ENCODE results near the gene TNFAIP1.

DNA sequence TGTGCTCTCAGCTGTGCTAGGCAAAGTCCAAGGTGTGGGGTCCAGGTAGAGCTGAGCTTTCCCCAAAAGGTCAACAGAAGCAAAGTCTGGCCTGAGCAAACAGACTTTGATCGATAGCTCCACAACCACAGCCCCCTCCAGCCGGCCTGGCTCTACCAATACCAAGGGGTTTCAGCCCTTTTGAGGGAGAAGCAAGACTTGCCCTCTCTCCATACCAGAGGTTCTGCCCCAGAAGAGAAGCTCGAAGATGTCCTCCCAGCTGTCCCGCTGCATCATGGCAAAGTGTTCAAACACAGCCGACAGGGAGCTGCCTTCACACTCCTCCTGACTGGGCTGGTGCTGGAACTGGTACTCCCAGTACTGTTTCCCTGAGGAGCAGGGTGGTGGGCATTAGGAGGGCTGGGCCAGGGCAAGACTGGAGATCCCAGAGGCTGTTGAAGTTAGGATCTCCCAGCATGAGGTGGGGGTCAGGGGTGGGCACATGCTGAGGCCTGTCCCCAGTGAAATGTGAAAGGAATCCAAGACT is 32.8 kb downstream of the TNFAIP1 start:
- TF ChIP-seq, protein P1, sequence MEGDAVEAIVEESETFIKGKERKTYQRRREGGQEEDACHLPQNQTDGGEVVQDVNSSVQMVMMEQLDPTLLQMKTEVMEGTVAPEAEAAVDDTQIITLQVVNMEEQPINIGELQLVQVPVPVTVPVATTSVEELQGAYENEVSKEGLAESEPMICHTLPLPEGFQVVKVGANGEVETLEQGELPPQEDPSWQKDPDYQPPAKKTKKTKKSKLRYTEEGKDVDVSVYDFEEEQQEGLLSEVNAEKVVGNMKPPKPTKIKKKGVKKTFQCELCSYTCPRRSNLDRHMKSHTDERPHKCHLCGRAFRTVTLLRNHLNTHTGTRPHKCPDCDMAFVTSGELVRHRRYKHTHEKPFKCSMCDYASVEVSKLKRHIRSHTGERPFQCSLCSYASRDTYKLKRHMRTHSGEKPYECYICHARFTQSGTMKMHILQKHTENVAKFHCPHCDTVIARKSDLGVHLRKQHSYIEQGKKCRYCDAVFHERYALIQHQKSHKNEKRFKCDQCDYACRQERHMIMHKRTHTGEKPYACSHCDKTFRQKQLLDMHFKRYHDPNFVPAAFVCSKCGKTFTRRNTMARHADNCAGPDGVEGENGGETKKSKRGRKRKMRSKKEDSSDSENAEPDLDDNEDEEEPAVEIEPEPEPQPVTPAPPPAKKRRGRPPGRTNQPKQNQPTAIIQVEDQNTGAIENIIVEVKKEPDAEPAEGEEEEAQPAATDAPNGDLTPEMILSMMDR (IDR thresholded peaks at IDR 0.05), result no peak
- no peak for TF ChIP-seq POLR2A (IDR thresholded peaks at IDR 0.05)
